NCI-H774 (cell line): ENCODE results near the gene STK32B.
A peak's percentile ranks its signal among the peaks of the same experiment; 100 is the strongest.
"Not testable (repeated sequence)": the region's sequence is repeated elsewhere in the genome, so short reads cannot be mapped to it uniquely, and the experiment has no call there.

ENCODE experiments used
- DNase-seq: peaks from one replicate; lab custom pipeline; 2025; lab: John Stamatoyannopoulos, UW

The STK32B gene

DNA sequence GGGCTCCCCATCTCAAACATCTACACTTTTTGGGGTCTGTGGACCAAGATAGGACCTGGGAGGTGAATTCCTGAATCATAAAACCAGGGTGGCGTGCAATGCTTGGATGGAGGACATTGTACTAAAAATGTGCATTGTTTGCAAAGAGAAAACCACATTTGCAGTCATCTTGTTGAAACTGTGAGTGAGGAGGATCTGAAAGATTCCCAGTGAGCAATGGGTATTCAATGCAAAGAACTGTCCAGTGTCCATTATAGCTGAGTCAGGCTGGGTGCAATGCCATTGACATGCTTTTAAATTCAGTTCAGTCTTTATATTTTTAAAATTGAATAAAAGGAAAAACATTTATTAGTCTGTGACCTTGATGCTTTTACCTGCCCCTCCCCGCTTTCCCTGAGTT, 215.7 kb downstream of the STK32B start:
- DNase-seq = no peak

DNA sequence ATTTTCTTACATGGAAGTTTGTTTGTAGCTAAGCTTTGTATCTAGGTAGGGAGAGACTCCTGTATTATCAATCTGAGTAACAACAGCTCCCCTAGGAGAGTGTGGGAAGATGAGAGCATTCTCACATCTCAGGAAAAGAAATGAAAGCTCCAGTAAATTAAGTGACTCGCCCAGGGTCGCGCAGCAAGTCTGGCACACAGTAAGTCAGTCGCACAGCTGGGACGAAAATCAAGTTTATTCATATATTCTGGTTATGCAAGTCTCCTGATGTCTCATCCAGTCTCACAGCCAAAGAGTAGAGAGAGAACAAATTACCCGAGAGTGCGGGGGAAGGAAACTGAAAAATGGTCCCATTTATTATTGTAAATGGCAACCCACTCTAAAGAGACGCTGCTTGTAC, 216.1 kb downstream of the STK32B start:
- no peak for DNase-seq

DNA sequence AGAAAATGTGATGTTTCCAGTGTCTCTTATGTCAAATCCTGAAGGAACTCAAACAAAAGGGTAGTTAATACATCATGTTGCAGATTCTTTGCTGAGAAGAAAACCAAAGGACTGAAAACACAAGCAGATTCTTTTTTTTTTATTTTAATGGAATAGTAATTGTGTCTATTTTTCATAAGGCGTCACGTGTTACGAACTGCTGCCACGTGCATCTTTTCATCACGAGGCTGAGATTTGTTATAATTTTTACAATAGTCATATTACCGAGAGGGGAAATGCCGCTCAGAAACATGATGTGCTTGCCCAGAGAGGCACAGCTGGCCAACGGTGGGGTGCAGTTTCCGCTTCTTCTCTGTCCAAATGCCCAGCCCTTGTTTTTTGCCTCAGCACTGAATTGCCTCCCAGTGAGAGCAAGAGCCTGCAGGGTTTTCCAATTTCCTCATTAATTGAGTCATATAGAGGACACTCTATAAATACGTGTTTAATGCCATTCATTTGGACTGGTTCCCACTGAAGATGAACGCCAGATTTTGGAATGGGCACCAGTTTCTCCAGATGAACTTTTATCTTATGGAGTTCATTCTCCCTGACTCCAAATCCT, 225.3 kb downstream of the STK32B start:
- peak; percentile 47 for DNase-seq

DNA sequence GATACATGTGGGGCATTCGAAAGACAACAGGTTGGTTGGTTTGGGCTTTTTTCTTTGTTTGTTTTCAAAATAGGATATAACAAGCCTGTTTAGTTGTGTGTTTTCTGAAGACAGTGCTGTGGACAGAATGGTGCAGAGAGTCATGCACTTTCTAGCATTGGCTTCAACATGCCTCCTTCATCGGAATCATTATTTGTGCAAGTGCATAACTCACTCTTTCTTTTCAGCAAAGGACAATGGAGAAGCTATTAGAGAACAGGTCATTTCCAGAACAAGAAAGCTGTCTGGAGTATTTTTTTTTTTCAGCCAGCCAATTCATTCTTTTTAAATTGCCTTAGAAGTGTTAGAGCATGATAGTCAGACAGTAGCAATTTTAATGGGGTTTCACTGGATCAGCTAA, 225.8 kb downstream of the STK32B start:
- DNase-seq = peak; percentile 74

DNA sequence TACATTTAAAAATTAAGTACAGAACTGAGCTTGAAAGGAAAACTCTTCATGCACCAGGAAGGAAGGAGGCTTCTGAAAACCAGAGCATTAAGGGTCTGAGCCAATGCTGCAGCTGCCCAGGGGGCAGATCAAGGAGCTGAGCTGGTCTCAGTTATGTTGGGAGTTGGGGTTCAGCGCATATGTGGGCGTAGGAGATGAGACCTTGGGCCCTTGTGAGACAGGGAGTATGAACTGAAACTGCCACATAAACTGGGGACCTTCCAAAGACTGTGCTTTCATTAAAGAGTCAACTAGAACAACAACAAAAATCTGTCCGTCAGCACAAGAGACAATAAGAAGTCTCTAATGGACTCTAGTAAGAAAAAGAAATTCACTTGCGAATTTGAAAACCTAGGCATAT, 226.9 kb downstream of the STK32B start:
- DNase-seq = no peak

- not testable (repeated sequence) for DNase-seq
These were observed 228.8 kb downstream of the STK32B start for GRCh38 chr4:5280069-5280468.

- DNase-seq = no peak
These were observed 229.5 kb downstream of the STK32B start for GRCh38 chr4:5280828-5281227.

GRCh38 chr4:5283837-5284236, 232.6 kb downstream of the STK32B start:
- DNase-seq = no peak

- DNase-seq = no peak
These were observed 233.2 kb downstream of the STK32B start for GRCh38 chr4:5284517-5284916.

- peak; percentile 9 for DNase-seq
These were observed 240.8 kb downstream of the STK32B start for GRCh38 chr4:5292101-5292500.

DNA sequence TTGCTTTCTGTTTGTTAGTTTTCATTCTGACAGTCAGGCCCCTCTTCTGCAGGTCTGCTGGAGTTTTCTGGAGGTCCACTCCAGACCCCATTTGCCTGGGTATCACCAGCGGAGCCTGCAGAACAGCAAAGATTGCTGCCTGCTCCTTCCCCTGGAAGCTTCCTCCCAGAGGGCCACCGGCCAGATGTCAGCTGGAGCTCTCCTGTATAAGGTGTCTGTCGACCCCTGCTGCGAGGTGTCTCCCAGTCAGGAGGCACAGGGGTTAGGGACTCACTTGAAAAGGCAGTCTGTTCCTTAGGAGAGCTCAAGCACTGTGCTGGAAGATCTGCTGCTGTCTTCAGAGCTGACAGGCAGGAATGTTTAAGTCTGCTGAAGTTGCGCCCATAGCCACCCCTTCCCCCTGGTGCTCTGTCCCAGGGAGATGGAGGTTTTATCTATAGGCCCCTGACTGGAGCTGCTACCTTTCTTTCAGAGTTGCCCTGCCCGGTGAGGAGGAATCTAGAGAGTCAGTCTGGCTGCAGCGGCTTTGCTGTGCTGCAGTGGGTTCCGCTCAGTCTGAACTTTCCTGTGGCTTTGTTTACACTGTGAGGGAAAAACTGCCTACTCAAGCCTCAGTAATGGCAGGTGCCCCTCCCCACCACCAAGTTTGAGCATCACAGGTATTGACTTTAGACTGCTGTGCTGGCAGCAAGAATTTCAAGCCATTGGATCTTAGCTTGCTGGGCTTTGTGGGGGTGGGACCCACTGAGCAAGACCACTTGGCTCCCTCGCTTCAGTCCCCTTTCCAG, 246.9 kb downstream of the STK32B start:
- DNase-seq = peak; percentile 5

- DNase-seq = no peak
These were observed 249.0 kb downstream of the STK32B start for GRCh38 chr4:5300283-5300682.

GRCh38 chr4:5307928-5308327, 256.6 kb downstream of the STK32B start:
- no peak for DNase-seq

DNA sequence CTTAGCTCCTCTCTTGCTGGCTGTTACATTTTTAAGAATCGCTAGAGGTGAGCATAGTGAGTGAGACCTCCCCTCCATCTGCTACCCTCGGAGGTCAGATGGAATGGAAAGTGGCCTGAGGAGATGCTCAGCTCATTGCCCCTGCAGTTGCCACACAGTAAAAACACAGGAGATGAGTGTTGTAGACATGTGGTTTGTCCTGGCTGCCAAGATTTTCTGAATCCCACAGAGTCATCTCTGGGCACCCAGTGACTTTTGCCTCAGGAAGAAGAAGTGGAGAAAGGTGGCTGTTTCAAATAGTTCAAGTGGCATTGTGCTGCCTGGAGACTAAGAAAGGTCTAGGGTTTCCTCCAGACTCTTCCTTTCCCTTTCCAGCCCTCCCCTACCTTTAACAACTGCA, 271.0 kb downstream of the STK32B start:
- DNase-seq = no peak

DNA sequence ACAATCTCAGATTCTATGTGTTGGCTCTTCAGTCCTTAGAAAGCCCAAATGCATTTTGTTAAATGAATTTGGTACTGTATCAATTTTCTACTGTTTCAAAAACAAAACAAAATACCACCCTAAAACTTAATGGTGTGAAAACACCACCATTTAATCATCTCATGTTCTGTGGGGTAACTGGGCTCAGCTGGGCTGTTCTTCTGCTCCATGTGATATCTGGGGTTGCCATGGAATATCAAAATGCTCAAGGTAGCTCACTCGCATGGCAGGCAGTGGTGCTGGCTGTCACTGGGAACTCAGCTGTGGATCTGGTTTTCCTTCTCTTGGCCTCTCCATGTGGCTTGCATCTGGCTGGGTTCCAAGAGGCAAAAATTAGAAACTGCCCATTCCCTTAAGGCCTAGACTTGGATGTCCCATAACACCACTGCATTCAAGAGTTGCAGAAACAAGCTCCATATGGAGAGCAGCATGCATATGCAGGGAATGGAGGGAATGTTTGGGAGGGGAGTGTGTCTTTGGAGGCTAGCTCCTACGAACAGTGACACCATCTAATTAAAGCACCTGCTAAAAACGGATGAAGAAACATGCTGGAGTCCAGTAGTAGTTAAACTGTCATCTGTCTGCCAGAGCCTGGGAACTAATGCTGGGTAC, 279.2 kb downstream of the STK32B start:
- no peak for DNase-seq

DNA sequence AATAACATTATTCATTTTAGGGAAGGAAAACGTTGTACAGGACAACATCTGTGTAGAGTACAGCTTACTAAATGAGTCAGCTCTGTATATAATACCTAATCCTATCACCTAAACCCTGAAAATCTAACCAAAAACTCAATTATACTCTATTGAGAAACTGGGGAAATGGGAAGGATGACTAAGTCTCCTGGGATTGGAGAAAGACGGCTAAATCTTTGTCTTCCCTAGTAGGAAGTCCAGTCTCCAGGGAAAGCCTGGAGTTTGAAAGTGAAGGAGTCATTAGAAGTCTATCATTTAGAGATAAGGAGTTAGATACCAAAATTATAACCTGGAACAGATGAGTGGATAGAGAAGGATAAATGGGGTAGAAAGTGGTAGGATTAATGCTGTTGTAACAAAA, 286.5 kb downstream of the STK32B start:
- DNase-seq = no peak

DNA sequence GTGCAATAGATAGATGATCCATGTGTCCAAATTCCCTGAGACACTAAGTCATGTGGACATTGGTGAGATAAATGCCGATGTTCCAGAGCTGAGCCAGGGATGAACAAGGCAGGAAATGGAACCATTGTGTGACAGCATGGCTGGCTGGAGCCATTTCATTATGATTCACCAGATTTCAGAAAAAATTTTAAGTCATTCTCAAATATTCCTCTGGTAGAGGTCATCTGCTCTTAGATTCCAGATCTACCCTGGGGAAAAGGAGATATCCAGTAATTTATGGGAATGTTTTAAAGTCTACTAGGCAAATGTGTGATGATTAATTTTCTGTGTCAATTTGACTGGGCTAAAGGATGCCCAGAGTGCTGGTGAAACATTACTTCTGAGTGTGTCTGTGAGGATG, 287.3 kb downstream of the STK32B start:
- DNase-seq = no peak

DNA sequence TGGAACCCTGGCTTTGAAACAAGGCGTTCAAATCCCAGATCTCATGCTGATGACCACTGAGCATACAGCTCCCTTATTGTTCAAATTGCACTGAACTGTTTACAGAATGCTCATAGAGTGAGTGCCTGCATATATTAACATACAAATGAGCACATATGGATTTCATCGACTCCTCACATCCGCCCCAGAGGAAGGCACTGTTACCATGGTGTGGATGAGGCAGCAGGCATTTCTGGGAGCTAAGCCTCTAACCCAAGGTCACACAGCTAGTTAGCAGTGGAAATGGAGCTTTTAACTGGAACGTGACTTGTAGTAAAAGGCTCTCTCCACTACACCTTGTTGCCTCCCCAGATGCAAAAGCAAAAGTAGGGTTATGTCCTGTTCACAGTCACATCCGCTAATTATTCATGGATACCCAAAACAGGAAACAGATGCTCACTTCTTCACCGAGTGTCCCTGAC, 289.7 kb downstream of the STK32B start:
- DNase-seq = no peak

- DNase-seq = no peak
These were observed 290.2 kb downstream of the STK32B start for GRCh38 chr4:5341526-5341925.

GRCh38 chr4:5355846-5356245, 304.6 kb downstream of the STK32B start:
- no peak for DNase-seq

DNA sequence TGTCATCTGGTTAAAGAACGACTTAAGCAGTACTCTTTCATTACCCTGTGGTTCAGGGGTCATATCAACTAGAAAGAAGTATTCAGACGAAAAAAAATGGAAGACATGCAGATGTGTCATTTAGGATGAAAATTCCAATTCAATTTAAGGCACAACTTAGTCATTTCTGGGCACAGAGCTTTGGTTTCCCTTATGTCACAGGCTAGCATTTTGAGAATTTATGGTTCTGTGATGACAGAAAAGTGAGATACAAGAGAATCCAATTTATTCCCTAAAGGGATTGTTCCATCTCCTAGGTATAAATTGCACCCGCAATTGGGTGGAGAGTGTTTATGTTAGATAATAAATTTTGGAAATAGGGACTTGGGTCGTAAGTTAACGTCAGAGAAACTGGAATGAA, 306.6 kb downstream of the STK32B start:
- no peak for DNase-seq

DNA sequence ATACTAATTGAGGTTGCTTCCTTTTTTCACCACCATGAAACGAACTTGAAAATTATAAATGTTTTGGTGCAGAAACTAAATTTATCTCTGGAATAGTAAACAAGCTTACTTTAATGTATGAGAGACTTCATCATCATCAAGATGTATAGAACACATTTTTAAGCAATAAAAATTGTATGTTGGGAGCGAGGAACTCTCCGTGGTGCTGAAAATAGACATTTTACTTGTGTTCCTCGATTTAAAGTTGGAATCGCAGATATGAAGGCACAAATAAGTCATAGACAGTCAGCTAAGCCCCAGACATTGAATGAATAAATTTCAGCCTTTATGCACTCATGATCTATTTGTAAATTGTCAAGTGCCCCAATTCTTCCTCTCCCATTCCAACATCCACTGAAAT, 310.7 kb downstream of the STK32B start:
- no peak for DNase-seq

- no peak for DNase-seq
These were observed 313.1 kb downstream of the STK32B start for GRCh38 chr4:5364406-5364805.
